Colon (tissue), 2 donors: Measurements from ENCODE around the gene CPSF3.
"Not testable (repeated sequence)": the region's sequence is repeated elsewhere in the genome, so short reads cannot be mapped to it uniquely, and the experiment has no call there.

Experiments
- FAIRE-seq: peaks from 2 replicates; lab custom pipeline; 2012; peaks lifted over from hg19 to GRCh38; lab: Jason Lieb, UNC
- donor health status: control.
- donor health status: control.

CPSF3 gene

GRCh38 chr2:9466147-9466683, 42.8 kb downstream of the CPSF3 start:
- FAIRE-seq = no peak

- FAIRE-seq = no peak
Observed at GRCh38 chr2:9467687-9468086, 44.2 kb downstream of the CPSF3 start.

- no peak for FAIRE-seq
Observed at GRCh38 chr2:9471206-9471605, 47.8 kb downstream of the CPSF3 start.

GRCh38 chr2:9472511-9472910, 49.1 kb downstream of the CPSF3 start:
- FAIRE-seq = no peak

- no peak for FAIRE-seq
Observed at GRCh38 chr2:9473308-9473984, 50.0 kb downstream of the CPSF3 start.

- FAIRE-seq = no peak
Observed at GRCh38 chr2:9473985-9474360, 50.5 kb downstream of the CPSF3 start.

- no peak for FAIRE-seq
Observed at GRCh38 chr2:9474361-9475057, 51.1 kb downstream of the CPSF3 start, which contains the start of gene IAH1. TSS of gene IAH1 (plus strand) at chr2:9474551. CDS start at chr2:9474567, 16 bp downstream.

- FAIRE-seq = no peak
Observed at GRCh38 chr2:9477914-9478313, 54.5 kb downstream of the CPSF3 start.

GRCh38 chr2:9478526-9478925, 55.1 kb downstream of the CPSF3 start:
- FAIRE-seq = no peak

- no peak for FAIRE-seq
Observed at GRCh38 chr2:9480157-9480556, 56.7 kb downstream of the CPSF3 start.

- FAIRE-seq = no peak
Observed at GRCh38 chr2:9483107-9483506, 59.7 kb downstream of the CPSF3 start.

- FAIRE-seq = no peak
Observed at GRCh38 chr2:9484533-9484932, 61.1 kb downstream of the CPSF3 start.

GRCh38 chr2:9488583-9489547, 65.4 kb downstream of the CPSF3 start:
- FAIRE-seq = no peak

- no peak for FAIRE-seq
Observed at GRCh38 chr2:9490789-9491188, 67.3 kb downstream of the CPSF3 start.

- FAIRE-seq = no peak
Observed at GRCh38 chr2:9492927-9493326, 69.5 kb downstream of the CPSF3 start.

GRCh38 chr2:9493478-9493877, 70.0 kb downstream of the CPSF3 start:
- no peak for FAIRE-seq

- no peak for FAIRE-seq
Observed at GRCh38 chr2:9494081-9494480, 70.6 kb downstream of the CPSF3 start.

- no peak for FAIRE-seq
Observed at GRCh38 chr2:9497017-9497416, 73.6 kb downstream of the CPSF3 start.

- no peak for FAIRE-seq
Observed at GRCh38 chr2:9498210-9498609, 74.8 kb downstream of the CPSF3 start.

GRCh38 chr2:9508931-9509330, 85.5 kb downstream of the CPSF3 start:
- no peak for FAIRE-seq

GRCh38 chr2:9513946-9514345, 90.5 kb downstream of the CPSF3 start:
- FAIRE-seq = not testable (repeated sequence)

GRCh38 chr2:9517118-9517782, 93.8 kb downstream of the CPSF3 start:
- no peak for FAIRE-seq
